SKM-1 (cell line): ENCODE measurements around the gene CAPN15.

ENCODE experiments used
- DNase-seq: peaks from one replicate; lab custom pipeline; 2025; ENCODE audit not compliant: unreplicated experiment; lab: John Stamatoyannopoulos, UW

The CAPN15 gene

DNA sequence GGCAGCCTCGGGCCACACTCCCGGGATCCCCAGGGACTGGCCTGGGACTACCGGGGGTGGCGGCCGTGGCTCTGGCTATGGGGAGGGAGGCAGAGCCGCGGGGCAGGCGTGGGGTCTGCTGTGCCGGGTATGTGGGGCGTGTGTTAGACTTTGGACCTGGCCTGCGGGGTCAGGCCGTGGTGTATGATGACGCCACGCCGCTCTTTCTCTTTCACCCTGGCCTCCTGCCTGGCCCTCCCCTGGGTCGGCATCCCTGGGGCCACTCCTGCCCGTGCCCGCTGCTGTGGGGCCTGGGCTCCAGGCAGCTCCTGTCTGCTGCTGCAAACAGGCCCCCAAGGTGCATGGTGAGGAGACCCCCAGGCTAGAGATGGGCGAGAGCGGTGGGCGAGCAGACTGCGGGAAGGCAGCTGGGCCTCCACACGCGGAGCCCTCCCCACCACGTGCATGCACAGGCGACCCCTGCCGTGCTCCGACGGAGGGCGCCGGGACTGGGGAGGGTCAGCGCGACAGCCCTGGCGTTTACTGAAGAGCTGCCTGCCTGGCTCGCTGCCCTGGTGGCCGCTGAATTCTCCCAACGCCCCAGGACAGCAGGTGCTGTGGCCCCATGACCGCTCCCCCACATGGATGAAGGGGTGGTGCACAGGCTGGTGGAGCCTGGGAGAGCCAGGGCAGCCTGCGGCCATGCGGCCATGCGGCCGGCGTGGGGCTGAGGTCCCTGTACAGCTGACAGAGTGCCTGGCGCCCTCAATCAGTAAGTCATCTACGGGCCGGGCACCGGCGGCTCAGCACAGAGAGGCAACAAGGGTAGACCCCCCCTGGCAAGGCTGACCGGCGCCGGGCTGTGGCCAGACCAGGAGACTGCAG is 16.0 kb downstream of the CAPN15 start:
- no peak for DNase-seq

DNA sequence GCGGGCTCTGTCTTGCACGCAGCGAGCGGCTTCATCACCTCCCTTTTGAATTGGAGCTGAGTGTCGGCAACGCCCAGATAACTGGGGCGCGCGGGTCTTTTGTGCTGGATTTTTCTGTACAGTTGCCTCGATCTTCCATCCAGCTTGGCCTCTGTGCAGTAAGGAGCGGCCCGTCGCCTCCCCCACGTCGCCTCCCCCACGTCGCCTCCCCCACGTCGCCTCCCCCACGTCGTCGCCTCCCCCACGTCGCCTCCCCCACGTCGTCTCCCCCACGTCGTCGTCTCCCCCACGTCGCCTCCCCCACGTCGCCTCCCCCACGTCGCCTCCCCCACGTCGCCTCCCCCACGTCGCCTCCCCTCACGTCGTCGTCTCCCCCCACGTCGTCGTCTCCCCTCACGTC is 17.0 kb downstream of the CAPN15 start:
- DNase-seq: no peak

DNA sequence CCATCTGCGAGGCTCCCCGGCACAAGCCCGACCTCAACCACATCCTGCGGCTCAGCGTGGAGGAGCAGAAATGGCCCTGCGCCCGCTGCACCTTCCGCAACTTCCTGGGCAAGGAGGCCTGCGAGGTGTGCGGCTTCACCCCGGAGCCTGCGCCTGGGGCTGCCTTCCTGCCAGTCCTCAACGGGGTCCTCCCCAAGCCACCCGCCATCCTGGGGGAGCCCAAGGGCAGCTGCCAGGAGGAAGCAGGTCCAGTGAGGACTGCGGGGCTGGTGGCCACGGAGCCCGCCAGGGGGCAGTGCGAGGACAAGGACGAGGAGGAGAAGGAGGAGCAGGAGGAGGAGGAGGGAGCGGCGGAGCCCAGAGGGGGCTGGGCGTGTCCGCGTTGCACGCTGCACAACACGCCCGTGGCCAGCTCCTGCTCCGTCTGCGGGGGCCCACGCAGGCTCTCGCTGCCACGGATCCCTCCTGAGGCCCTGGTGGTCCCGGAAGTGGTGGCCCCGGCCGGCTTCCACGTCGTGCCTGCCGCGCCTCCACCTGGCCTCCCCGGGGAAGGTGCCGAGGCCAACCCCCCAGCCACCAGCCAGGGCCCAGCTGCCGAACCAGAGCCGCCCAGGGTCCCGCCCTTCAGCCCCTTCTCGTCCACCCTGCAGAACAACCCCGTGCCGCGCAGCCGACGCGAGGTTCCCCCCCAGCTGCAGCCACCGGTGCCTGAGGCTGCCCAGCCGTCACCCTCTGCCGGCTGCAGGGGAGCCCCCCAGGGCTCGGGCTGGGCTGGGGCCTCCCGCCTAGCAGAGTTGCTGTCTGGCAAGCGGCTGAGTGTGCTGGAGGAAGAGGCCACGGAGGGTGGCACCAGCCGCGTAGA is 19.6 kb downstream of the CAPN15 start:
- no peak for DNase-seq

DNA sequence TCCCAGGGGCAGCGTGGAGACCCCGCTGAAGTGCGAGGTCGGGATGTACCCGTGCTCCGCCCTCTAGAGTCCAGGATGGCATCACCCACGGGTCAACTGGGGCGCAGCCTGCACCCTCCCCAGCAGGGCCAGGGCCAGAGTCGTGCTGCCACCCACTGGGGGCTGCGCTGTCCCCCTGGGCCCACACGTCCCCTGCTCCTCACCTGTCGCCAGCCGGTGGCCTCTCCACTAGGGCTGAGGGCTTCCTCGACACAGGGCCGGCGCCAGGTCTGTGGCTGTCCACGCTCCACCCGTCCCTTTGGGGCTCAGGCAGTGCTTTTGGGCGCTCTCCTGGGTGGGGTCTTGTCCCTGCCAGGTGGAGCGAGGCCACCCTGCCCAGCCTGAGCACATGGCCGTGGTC is 21.1 kb downstream of the CAPN15 start:
- DNase-seq: no peak

DNA sequence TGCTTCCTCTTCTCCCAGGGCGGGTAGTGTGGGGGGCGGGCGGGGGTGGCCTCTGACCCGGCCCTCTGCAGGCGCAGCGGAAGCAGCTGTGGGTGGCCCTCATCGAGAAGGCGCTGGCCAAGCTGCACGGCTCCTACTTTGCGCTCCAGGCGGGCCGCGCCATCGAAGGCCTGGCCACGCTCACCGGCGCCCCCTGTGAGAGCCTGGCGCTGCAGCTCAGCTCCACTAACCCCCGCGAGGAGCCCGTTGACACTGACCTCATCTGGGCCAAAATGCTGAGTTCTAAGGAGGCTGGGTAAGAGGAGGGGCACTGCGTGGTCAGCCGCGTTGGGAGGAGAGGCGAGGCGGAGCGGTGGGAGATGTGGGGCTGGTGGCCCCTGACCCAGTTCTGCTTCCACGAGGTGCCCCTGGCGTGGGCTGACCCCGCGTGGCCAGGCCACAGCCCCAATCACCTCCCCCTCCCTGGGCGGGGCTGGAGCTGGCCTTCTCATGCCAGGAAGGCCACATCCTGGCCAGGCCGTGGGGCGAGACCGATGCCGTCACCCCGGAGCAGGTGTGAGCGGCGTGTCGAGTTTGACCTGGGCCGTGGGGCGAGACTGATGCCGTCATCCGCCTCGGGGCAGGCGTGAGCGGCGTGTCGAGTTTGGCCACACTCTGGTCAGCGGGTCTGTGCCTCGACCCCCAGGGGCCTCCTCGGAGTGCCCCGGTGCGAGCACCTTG is 22.2 kb downstream of the CAPN15 start:
- no peak for DNase-seq

DNA sequence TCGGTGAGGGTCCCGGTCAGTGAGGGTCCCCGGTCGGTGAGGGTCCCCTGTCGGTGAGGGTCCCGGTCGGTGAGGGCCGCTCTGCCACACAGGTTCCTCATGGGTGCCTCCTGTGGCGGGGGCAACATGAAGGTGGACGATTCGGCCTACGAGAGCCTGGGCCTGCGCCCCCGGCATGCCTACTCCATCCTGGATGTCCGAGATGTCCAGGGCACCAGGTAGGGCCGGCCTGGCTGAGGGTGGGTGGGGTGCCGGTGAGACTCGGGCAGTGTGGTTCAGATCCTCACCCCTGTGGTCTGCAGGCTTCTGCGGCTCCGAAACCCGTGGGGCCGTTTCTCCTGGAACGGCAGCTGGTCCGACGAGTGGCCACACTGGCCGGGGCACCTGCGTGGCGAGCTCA is 23.7 kb downstream of the CAPN15 start:
- DNase-seq: no peak

DNA sequence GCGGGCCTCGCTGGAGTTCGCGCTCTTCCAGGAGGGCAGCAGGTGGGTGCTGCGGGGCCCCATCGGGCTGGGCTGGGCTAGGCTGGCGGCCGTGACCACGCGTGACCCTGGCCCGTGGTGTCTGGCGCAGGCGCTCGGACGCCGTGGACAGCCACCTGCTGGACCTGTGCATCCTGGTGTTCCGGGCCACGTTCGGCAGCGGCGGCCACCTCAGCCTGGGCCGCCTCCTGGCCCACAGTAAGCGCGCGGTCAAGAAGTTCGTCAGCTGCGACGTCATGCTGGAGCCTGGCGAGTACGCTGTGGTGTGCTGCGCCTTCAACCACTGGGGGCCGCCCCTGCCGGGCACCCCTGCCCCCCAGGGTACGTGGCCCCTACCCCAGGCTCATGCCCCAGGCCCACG is 24.7 kb downstream of the CAPN15 start:
- DNase-seq: no peak

DNA sequence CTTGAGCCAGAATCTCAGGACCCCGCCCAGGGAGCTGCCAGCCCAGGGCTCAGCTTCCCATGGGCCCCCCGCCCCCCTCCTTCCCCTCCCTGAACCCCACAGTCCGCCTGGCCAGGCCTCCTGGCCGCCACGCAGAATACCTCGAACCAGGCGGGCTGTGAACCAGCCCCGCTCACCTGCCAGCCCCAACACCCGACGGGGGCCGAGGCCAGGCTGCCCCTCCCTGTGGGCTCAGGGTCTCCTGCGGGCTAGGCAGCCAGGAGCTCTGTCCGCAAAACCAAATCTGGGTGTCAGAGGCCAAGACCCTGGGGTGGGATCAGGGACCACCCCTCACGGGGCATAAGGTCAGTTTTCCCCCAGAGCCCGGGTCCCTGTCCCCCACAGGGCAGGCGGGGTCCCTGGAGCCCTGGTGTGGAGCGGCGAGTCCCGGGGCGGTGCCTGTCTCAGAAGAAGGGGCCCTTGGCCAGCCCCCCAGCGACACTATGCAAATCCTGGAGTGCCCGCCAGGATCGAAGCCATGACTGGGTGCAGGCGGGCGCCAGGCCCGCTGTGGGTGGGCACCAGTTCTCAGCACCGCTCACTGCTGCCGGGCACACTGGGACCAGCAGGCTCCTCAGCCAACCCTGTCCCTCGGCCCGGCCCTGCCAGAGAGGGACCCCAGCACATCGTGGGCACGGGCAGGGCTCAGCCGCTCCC is 26.2 kb downstream of the CAPN15 start:
- DNase-seq: no peak

DNA sequence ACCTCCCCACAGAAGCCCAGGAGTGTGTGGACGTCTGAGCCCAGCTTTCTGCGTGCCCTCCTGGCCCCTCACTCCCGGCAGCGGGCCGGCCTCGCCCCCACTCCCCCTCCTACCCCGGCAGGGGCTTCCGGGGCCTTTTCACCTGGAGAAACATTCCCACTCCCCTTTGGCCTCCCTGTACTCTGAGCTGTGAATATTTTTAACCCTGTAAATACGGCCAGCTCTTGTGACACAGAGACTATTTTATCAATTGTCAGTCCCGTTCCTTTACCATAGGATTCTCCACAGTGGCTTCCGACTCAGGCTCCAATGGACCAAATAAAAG is 26.7 kb downstream of the CAPN15 start:
- DNase-seq: no peak

DNA sequence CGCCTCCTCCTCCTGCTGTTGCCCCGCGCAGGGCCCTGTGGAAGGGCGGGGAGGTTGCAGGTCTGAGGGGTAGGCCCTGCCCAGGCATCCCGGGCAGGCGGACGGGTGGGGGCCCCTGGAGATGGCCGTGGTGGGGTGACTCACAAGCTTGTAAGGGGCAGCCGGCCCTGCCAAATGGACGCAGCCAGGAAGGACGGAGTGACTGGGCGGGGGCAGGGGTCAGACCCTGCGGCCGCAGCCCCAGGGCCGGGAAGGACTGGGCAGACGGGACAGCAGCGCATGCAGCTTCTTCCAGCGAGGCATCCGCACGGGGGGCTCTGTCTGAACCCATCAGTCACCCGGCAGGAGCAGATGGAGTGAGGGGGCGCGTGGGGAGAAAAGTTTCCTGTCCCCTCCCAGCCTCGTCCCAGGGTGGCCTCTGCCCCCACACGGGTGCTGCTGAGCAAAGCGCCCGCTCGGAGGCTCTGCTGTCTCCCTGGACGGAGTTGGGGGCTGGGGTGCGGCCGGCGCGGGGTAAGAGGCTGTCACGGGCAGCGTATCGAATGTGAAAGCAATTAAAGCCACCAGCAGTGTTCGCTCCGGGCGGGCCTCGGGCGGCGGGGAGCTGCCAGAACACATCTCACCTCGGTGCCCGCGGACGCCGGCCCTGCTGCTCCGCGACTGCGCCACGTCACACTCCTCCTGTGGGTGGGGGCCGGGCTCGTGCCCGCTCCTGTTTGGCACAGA is 27.3 kb downstream of the CAPN15 start:
- no peak for DNase-seq

DNA sequence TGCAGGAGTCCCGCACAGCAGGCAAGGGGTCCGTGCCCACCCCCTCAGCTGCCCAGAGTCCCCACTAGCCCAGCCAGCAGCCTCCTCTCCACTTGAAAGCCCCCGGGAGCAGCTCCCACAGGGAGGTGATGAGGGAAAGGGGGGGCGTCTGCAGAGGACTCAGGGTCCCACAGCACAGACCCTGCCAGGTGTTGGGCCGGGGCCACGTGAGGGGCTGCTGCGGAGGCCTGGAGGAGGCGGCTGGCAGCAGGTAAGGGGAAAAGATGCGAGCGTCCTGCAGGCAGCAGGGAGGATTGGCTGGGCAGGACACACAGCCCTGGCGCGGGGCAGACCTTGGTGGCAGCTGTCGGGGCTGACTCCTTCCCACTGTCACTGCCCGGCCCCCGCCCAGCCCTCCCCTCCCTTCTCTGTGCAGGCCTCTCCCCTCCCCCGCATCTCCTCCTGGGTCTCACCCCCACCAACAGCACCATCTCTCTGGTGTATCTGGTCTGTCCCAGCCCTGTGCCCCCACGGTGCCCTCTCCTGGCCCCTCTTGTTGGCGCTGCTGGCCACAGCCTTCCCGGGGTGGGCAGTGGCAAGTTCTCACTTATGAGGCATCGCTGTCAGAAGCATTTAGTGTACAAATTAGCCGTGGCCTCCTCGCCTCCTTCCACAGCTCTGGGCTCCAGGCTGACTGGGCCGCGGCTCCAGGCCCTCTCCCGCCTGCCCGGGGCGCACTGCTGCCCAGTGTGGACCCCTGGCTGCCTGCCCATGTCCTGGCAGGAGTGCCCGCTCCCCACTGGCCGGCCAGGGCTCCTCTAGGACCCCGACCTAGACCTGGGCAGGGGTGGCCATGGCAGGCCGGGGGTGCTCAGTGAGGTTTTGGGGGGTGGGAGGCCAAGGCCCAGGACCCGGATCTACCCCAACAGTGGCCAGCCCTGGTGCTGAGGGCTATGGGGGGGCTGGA is 28.3 kb downstream of the CAPN15 start:
- DNase-seq: no peak

DNA sequence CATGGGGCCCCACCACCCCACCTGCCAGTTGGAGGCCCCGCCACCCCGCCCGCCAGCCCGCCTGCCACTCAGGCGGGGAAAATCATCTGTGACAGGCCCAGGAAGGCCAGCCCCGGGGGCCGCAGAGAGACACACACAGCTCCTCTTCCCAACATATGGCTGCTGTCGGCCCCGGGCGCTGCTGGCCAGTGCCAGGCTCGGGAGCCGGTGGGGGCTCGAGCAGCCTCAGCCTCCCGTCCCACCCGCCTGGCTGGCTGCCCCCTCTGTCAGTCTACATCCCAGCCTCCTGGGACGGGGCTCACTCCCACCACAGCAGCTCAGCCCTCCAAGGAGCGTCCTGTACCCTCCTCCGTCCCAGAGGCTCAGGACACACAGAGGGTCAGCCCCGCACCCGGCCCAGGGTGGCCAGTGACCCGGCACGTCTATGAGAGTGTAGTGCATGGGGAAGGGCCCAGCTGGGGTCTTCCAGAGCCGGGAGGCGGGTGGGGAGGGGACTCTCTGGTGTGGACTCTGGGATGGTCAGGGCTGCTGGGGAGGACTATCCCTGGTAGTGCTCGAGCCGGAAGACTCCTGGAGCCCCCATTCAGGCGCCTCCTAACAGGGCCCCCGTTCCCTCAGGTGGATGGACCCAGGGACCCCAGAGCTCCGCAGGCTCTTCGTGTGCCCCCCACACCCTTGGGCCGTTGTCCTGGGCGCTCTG is 29.1 kb downstream of the CAPN15 start:
- no peak for DNase-seq

DNA sequence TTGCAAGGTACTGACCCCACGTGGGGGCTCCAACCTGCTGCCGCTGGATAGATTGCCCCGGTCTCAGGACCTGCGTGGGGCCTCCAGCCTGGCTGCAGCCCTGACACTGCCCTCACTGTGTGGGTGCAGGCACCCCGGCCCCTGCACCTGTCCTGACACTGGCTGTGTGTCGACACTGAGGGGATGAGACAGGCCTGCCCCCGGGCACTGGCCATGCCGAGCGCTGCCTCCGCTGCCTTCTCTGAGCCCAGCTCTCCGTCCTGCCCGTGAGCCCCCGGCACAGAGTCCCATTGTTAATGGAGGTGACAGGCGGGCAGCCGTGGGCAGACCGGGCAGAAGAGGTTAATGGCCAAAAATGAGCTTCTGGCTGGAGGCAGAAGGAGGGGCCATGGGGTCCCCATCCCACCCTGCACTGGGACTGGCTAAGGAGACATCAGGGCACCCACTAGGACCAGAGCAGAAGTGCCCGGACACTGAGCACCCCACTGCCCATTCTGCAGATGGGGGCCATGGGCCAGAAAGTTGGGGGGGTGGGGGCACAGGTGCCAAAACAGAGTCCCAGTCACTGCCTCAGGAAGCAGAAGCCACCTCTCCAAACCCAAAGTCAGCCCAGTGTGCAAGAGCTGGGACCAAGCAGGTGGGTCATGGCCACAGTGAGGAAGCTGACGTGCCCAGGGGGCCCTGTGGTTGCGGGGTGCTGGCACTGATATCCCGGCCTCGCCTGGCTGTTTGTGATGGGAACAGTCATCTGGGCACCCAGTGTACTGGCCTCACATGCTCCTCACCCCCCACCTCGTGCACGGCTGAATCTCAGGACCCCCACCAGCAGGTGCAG is 30.2 kb downstream of the CAPN15 start:
- no peak for DNase-seq

DNA sequence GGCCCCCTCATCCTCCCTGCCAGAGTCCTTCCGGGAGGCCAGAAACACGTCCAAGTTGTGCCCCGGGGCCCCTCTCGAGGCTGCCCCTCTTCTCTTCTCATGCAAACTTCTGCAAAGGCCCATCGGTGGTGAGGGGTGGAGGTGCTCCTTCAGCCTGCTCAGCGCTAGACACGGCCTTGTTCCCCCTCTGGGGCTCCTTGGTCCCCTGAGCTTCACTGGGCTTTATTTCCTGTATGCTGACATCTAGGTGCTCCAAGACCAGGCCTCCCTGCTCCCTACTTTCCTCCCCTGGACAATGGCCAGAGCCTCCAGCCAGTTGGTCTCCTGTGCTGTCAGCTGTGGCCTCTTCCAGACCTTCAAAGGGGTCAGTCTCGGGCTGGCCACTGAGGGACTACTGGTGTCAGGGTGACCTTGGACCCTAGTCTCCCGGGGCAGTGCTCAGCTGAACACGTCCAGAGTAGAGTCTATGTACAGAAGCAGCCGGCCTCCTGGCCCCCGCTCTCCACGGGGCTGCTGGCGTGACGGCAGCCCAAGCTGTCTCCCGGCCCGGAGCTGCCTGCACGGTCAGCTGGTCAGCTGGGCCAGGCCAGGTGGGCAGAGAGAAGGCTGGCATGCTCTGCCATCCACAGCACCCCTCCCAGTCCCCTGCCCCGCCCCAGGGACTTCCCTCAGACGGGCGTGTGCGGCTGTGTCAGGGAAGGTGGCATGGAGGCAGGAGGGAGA is 30.9 kb downstream of the CAPN15 start:
- DNase-seq: no peak

DNA sequence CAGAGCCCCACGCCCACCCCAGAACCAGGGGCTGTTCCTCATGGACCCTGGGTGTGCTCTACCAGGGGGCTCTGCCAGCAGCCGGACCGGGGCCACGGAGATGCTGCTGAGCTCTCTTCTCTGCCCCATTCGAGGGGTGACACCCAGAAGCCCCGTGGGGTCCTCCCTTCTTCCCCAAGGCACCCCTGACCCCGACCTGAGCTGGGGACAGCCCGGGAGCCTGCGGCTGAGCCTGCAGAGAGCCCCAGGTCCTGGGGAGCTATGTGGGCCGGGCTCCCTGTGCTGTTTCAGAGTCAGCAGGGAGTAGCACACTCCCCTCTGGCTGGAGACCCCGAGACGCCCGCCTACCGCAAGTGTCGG is 31.5 kb downstream of the CAPN15 start:
- no peak for DNase-seq

DNA sequence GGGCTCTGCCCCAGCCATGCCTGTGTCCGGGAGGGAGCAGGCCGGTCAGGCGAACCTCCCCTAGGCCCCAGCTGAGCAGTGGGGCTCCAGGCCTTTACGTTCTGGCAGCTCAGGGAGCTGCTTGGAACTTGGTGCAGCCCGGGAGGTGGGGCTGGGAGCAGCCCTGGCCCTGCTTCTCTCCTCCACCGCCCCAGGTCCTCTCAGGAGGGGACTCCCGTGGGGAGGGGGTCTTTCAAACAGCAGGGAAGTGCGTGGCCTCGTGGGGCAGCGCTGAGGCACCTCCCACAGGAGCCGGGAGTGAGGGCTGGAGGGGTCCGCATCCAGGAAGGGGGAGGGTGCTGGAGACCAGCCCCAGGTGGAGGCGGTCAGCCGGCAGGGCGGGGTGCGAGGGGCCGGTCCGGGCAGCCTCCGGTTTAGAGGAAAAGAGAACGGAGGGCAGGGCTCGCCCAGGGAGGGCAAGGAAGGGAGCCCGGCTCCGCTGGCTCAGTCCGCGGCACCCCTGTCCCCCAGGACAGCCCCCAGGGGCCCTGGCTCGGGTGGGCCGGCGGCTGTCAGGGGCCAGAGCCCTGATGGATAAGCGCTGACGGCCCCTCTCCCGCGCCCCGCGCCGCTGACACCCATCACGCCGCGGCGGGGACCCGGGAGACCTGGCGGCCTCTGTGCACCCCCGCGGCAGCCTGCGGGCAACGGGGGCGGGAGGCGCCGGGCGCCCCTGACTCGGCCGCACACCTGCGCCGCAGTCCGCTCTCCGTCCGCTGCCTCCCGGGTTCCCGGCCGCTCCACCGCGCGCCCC is 32.1 kb downstream of the CAPN15 start:
- DNase-seq: no peak
